GM21717 (cell line): ENCODE measurements around the gene ACTL10.

Experiments used
- ATAC-seq: cut with Tn5 transposase; IDR thresholded peaks from one replicate; pipeline ENCODE4 v1.9.1; 2021; ENCODE audit warnings: mild to moderate bottlenecking, moderate library complexity; ENCODE audit not compliant: unreplicated experiment

ACTL10 gene

GRCh38 chr20:33676121-33676520 is 9.4 kb downstream of the ACTL10 start:
- ATAC-seq: no peak

GRCh38 chr20:33676652-33677645 is 10.2 kb downstream of the ACTL10 start:
- no peak for ATAC-seq

- ATAC-seq: no peak
Measured at GRCh38 chr20:33677991-33678702, 11.4 kb downstream of the ACTL10 start.

- ATAC-seq: no peak
Measured at GRCh38 chr20:33679758-33680485, 13.2 kb downstream of the ACTL10 start.

- no peak for ATAC-seq
Measured at GRCh38 chr20:33680686-33681085, 13.9 kb downstream of the ACTL10 start.

- ATAC-seq: no peak
Measured at GRCh38 chr20:33681288-33681687, 14.5 kb downstream of the ACTL10 start.

- no peak for ATAC-seq
Measured at GRCh38 chr20:33681728-33682353, 15.1 kb downstream of the ACTL10 start.

GRCh38 chr20:33684533-33685327 is 18.0 kb downstream of the ACTL10 start:
- no peak for ATAC-seq

GRCh38 chr20:33685328-33686099 is 18.8 kb downstream of the ACTL10 start:
- peak; percentile 34 for ATAC-seq

- ATAC-seq: peak; percentile 72
Measured at GRCh38 chr20:33686100-33686983, 19.6 kb downstream of the ACTL10 start, which contains the start of gene E2F1. Gene E2F1, minus strand, starts transcription at chr20:33686385. Its CDS starts 121 bp downstream, at chr20:33686264.

- ATAC-seq: no peak
Measured at GRCh38 chr20:33686984-33687366, 20.2 kb downstream of the ACTL10 start.

- no peak for ATAC-seq
Measured at GRCh38 chr20:33687370-33687915, 20.7 kb downstream of the ACTL10 start.

- ATAC-seq: no peak
Measured at GRCh38 chr20:33687993-33688937, 21.5 kb downstream of the ACTL10 start.

- no peak for ATAC-seq
Measured at GRCh38 chr20:33688938-33689424, 22.2 kb downstream of the ACTL10 start.

GRCh38 chr20:33689493-33689892 is 22.8 kb downstream of the ACTL10 start:
- no peak for ATAC-seq

- no peak for ATAC-seq
Measured at GRCh38 chr20:33689973-33690372, 23.2 kb downstream of the ACTL10 start.

GRCh38 chr20:33693289-33693688 is 26.5 kb downstream of the ACTL10 start:
- ATAC-seq: no peak
